ENCODE results near the gene CEP72. TPM values are rescaled to one million over a fixed set of nuclear protein-coding genes. Genes with fewer than 3 reads are reported as not detected.

CEP72 gene
- total and polyA plus RNA-seq, 2 of the 13 experiments (the other 11 are each of a cell fraction or from before 2014, with no cell fraction given) = 3.4 to 9.4 TPM

- 0 out of 2 replicates have a peak, but pooled peaks have one; percentile 7 for TF ChIP-seq KDM2A (CRISPR knock-in tag; IDR thresholded peaks at IDR 0.05; ENCODE audit: borderline replicate concordance, low read depth)
- TF ChIP-seq TBL1XR1 (IDR thresholded peaks at IDR 0.05; ENCODE audit: borderline replicate concordance, low read length, partially characterized antibody) = no peak
- no peak for TF ChIP-seq SMC3 (IDR thresholded peaks at IDR 0.05; ENCODE audit: low read length)
- peak; percentile 61 for TF ChIP-seq CTCF (CRISPR knock-in tag; IDR thresholded peaks at IDR 0.05)
- no peak for TF ChIP-seq ZNF563 (CRISPR knock-in tag; IDR thresholded peaks at IDR 0.05)
These were observed 4.4 kb downstream of the CEP72 start (continued) for GRCh38 chr5:616484-617039.

- no peak overlapping the region for H3K27ac ChIP-seq (ENCODE audit: extremely low read length, insufficient read depth, low read length)
- no peak for TF ChIP-seq ARNT2 (CRISPR knock-in tag; IDR thresholded peaks at IDR 0.05; ENCODE audit: low read depth)
- no peak for TF ChIP-seq RARA (CRISPR knock-in tag; IDR thresholded peaks at IDR 0.05)
- peak; percentile 26 for TF ChIP-seq PRPF4 (IDR thresholded peaks at IDR 0.05; ENCODE audit: low read depth, low read length, poor library complexity, severe bottlenecking)
- TF ChIP-seq CREB3 (CRISPR knock-in tag; IDR thresholded peaks at IDR 0.05) = no peak
- CTCF ChIA-PET (ENCODE audit: low intra/inter-chr PET ratio, low total read pairs) = no interaction called here
- in situ Hi-C loops (cut with HindIII; ENCODE audit: extremely low pct_ligation_motif_present, low pct_unique_long_range_greater_than_20kb) (no loop called here), intact Hi-C loops (cut with micrococcal nuclease; ENCODE audit: unreplicated experiment) (loop anchor here (10.0 kb wide), 1 partner anchor 83 kb away; no protein-coding TSS in a partner anchor)
- no peak for FAIRE-seq
- H4K20me1 ChIP-seq (ENCODE audit: insufficient read depth, low read length) = no peaks in the 10 kb centered on the region
- H3K9ac ChIP-seq (ENCODE audit: insufficient read depth, low read depth, low read length) = no peak overlapping the region
- no peaks in the 10 kb centered on the region for H3K9me3 ChIP-seq (ENCODE audit: low read length)
- no peak for ATAC-seq
- DNase-seq (ENCODE audit: low spot score) = no peak
- peaks cover 13 to 51% of the 10 kb centered on the region in 2 experiments; a peak in 4 of 5 replicates for H3K36me3 ChIP-seq (replicated peaks in 1 of 2; ENCODE audit: control insufficient read depth in 1 of 2, insufficient read depth in 2 of 2, low read length in 2 of 2)
- H3K27me3 ChIP-seq (ENCODE audit: control insufficient read depth in 1 of 2, insufficient read depth in 2 of 2, low read length in 2 of 2) = no peaks in the 10 kb centered on the region
- peaks cover 77% of the 10 kb centered on the region for H3K4me1 ChIP-seq (ENCODE audit: insufficient read depth, low read length)
- H2AFZ ChIP-seq (ENCODE audit: low read length) = no peak overlapping the region
- H3K79me2 ChIP-seq (ENCODE audit: insufficient read depth, low read length) = peaks cover 46% of the 10 kb centered on the region
- no peak overlapping the region for H3K4me2 ChIP-seq (ENCODE audit: low read depth, low read length)
- POLR2A ChIA-PET = no interaction called here
- no TSS peak for BruUV-seq (replicated peaks)
- WGBS (ENCODE audit: low lambda C conversion rate) = 94% methylated on average over 12 of the region's 12 CpGs
- H3K4me3 ChIP-seq (replicated peaks in 1 of 3; ENCODE audit: insufficient read depth in 1 of 3, low read depth in 2 of 3, low read length in 3 of 3) = no peak overlapping the region
These were observed 5.8 kb downstream of the CEP72 start for GRCh38 chr5:617896-618295.

Measured in HepG2 (cell line).